Stimulated activated CD4-positive, alpha-beta T cell treated with anti-CD3 and anti-CD28 coated beads, Interleukin-2, amount 100 ng/mL, for 24 hours (primary cell): ENCODE results near the gene SMPD2.
"Not testable (repeated sequence)": the region's sequence is repeated elsewhere in the genome, so short reads cannot be mapped to it uniquely, and the experiment has no call there.

Source experiments
- DNase-seq, 2 donors: peaks; one replicate each; pipeline ENCODE4 v3.0.0-alpha.2; 2020

SMPD2 gene

DNA sequence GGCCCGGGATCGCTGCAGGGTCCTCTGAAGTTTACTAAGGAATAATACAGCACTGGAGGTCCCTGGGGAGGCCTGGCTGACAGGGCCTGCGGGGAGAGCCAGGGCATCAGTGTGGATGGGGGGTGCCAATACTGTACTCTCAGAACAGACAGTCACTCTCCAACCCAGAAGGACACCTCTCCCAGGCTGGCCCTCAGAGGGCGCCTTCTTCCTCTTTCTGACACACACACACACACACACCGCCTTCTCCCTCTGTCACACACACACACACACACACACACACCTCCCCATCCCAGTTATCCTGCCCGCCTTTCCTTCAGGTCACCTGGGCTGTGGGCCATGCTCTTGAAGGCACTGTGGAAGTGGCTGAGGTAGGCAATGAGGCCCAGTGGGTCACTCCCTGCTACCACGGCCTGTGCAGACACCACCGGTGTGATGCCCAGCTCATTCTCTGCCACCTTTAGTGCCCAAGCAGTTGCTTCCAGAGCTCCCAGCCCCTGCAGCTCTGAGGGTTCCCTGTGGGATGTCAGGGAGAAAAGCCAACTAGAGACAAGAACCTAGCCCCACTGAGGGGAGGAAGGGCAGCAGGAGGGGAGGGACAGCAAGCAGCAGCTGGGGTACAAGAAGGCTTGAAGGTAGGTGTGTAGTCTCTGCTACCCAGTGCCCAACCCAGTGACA lies 7.5 kb downstream of the SMPD2 start:
- no peak for DNase-seq

DNA sequence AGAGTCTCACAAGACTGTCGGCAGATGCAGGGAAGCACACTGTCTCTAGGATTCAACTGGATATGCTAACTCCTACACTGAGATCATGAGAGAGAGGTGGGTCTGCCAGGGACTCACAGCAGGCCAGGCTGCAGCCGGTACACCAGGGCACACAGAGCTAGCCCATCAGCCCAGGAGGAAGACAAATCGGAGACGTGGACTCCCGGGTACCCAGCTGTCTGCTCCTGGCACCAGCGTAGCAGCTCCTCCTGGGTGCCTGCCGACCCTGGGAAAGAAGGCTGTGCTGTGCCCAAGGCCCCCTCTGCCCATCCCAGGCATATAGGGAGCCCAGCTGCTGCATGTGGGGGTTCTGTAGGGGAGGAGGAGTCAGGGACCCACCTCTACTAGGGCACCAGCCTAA lies 8.1 kb downstream of the SMPD2 start:
- DNase-seq = no peak

GRCh38 chr6:109449064-109449794 lies 8.7 kb downstream of the SMPD2 start:
- DNase-seq = peak in 1 of 2 donors; percentile 17

DNA sequence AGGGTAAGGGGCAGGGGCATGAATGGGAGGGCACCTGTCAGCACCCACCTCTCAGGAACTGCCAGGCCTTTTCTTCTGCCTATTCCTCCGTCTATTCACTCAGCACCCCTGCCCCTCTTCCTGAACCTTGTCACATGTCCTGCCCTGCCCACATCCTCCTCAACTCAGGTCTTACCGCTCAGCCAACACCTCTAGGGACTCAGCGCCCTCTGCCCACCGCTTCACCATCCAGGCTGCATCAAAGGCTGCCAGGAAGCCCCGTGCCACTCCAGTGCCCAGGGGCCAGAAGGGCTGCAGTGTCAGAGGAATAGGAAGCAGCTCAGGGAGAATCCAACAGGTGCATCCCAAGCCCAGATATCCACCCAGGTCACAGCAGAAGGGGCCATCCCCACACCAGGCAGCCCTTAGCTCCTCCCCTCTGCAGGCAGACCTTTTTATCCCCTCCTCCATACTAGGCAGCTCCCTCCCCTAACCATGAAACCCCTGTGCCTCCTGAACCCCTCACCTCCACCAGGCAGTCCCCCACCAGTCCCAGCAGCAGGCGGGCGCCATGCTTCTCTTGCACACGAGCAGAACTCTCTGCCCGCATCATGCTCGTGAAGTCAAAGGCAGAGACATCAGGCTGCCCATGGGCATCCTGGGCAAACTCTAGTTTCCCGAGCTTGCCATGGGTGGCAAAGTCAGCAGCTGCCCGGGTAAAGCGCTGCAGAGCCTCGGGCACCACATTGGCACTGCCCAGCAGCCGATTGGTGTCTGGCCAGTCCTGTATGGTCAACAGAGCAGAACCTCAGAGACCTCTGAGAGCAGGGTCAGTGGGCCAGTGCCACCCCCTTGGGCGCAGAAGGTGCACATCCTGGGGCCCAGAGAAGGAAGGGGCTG lies 9.5 kb downstream of the SMPD2 start:
- peak in 1 of 2 donors; percentile 20 for DNase-seq

DNA sequence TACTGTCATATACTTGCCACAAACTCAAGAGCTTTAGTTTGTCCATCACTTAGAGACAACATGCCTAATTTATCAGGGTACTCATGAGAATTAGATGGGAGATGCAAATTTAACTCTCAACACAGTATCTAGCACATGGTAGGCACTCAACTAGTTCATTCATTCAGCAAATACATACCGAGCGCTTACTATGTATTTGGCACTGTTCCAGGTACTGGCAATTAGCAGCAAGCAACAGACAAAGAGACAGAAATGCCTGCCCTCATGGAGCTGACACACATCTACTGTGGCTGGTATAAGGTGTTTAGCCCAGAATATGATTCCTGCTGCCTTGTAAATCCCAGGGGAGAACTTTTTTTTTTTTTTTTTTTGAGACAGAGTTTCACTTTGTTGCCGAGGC lies 10.3 kb downstream of the SMPD2 start:
- DNase-seq = peak in 1 of 2 donors; percentile 11

DNA sequence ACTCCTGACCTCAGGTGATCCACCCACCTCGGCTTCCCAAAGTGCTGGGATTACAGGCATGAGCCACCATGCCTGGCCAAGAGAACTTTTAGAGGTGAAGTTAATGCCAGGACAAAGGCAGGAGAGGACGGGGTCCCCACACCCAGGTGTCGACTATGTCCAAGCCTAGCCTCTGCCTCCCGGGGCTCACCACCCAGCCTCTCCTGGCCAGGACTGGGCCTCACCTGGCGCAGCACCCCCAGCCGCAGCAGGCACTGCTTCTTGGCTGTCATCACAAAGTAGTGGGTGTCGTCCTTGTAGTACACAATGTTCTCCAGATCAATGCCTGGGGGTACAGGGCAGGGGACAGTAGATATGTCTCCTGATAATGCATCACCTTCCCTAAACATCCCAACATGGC lies 10.9 kb downstream of the SMPD2 start:
- peak in 1 of 2 donors; percentile 15 for DNase-seq

DNA sequence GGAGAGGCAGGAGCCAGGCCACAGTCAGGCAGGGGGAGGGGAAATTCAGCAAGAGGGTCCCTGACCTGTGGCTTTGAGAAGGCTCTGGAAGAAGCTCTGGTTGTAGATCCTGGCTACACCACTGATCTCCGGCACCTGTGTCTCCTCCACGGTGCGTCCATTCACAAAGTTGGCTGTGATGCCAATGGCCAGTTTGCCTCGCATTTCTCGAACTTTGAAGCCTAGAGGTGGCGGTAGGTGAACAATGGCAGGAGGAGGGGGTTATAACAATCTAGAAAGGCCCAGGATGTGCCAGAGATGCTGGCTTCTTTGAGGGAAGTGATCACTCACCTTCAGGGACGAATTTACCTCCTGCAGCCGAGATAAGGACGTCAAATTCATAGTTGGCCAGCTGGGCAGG lies 11.7 kb downstream of the SMPD2 start:
- DNase-seq = no peak

DNA sequence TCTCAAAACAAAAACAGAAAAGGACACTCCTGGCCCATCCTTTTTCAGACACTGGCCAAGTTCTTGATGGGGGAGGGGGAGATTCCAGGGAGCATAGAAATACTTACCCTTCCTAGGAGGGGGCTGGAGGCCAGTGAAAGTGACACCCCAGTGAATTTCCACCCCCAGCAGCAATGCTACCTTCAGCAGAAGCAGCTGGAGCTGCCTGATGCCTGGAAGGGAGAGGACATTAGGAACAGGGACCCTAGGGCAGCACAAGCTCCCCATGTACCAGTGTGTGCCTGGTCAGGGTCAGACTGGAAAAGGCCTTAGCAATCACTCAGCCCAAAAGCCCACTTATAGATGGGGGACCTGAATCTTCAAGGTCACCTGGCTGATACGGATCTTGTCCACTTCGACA lies 12.6 kb downstream of the SMPD2 start:
- peak in 1 of 2 donors; percentile 17 for DNase-seq

GRCh38 chr6:109453594-109454495 lies 13.3 kb downstream of the SMPD2 start:
- DNase-seq = no peak

- DNase-seq = peak; percentile 62 to 63
Measured at GRCh38 chr6:109454496-109455436, 14.2 kb downstream of the SMPD2 start.

GRCh38 chr6:109455437-109456110 lies 15.1 kb downstream of the SMPD2 start, which contains the start of gene MICAL1:
Gene MICAL1, minus strand, starts transcription at chr6:109455772. Its CDS starts 1,576 bp downstream, at chr6:109454196.
- DNase-seq = peak; percentile 62 to 66

- no peak for DNase-seq
Measured at GRCh38 chr6:109456111-109456583, 15.6 kb downstream of the SMPD2 start.

DNA sequence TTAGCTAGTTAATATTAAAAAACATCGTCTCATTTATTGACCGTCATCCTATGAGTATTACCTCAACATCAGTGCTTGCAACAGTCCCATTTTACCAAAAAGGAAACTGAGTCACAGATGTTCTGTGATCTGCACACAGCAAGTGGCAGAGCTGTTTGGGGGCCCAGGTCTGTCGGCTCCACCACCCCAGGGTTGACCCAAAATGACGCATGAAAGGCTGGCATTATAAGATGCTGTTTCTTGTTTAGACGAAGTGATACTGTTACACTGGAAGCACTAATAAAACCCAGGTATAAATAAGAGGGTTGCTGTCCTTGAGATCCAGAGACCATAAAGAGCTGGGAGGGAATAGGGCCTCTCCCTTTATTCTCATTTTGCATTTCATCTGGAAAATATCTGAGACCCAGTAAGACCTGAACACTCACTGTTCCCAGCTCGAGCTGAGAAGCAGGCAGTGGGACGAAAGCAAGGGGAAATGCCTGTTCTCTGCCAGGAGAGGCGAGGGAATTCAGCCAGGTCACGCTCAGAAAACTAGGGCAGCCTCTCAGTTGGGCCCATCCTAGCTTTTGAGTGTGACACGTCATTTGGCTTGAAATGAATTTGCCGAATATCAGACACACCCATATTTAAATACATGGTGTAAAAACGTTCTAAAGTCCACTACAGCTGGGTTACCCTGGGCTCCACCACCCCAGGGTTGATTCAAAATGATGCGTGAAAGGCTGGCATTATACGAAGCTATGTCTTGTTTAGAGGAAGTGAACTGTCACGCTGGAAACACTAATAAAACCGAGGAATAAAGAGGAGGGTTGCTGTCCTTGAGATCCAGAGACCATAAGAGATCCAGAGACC lies 16.4 kb downstream of the SMPD2 start:
- no peak for DNase-seq

DNA sequence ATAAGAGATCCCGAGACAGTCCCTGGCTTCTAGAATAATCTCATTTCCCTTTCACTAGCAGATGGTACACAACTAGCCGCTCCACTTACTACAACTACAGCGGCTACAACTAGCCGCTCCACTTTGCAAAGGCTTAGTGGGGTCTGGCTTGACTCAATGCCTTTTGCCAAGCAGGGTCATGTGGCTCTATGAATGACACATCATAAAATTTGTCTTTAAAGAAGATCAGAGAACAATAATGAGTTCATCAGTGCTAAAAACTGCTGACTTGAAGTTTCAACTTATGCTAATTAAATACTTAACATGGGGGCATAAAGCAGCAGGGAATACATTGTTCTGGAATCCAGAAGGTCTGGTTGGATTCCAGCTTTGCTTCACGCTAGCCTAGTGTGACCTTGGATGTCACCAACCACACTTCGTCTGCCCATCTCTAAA lies 17.1 kb downstream of the SMPD2 start:
- DNase-seq = no peak

- peak in 1 of 2 donors; percentile 51 for DNase-seq
Measured at GRCh38 chr6:109458774-109459531, 18.4 kb downstream of the SMPD2 start.

DNA sequence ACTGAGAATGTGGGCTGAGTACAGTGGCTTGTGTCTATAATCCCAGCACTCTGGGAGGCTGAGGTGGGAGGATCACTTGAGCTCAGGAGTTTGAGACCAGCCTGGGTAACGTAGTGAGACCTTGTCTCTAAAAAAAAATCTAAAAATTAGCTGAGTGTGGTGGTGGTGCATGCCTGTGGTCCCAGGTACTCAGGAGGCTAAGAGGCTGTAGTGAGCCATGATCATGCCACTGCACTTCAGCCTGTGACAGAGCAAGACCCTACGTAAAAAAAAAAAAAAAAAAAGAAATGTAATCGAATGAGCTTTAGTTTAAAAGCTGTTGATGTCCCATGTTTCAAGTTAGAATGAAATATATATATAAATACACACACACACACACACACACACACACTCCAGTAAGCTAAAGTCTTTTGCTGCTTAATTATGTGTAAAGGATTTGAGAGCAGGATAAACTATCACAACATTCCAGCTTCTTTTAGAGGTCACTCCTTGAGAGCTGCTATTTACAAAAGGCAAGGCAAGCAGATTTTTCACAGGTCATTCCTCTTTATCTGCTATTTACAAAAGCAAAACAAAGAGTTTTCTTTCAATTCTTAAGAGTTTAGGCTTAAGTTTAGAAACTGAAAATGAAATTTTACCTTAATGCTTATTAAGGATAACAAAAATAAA lies 19.8 kb downstream of the SMPD2 start:
- no peak for DNase-seq

GRCh38 chr6:109461205-109461604 lies 20.7 kb downstream of the SMPD2 start:
- DNase-seq = not testable (repeated sequence)
